Prostate gland (tissue), 2 donors: ENCODE results near the gene SERPINB3.

Experiments
- CTCF ChIP-seq, 4 experiments: fragments of 200-600 bp in 2 of 4; fragments of 450-650 bp in 2 of 4; sonication (generic) in 2 of 4; IDR thresholded peaks; 1 replicate in 3 of 4; 2 replicates in 1 of 4; pipeline ENCODE4 v1.5.1; 2016 to 2019; ENCODE audit warnings: antibody characterized with exemption in 4 of 4, mild to moderate bottlenecking in 2 of 4, moderate library complexity in 2 of 4
- POLR2A ChIP-seq: fragments of 450-650 bp; IDR thresholded peaks from one replicate; pipeline ENCODE4 v1.6.1; 2016; ENCODE audit warnings: antibody characterized with exemption, mild to moderate bottlenecking
- POLR2AphosphoS5 ChIP-seq: sonication (generic); formaldehyde crosslinking; IDR thresholded peaks from one replicate; pipeline ENCODE4 v1.6.1; 2017; ENCODE audit warnings: antibody characterized with exemption

DNA sequence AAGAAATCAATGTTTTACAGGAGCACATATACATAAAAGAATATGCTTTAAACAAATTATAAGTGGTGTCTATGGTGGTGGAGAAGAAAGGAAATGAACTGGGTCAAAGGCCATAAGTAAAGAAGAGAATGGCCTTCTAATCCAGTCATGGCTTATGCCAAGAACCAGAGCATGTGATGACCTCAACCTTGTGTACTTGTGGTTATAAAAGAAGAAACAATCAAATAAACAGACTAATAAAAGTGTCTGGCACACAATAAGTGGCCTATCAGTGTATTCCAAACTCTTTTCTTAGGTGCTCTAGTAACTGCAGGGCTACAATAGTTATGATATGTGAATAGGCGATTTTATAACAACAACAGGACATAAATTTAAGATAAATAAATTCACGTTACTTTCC, 43.7 kb upstream of the SERPINB3 start:
- no peak for TF ChIP-seq POLR2AphosphoS5
- TF ChIP-seq CTCF (IDR thresholded peaks at IDR 0.05): no peak
- no peak for TF ChIP-seq POLR2A
